GM12892 (cell line): Measurements from ENCODE around the gene RBP5.

ENCODE experiments used
- DNase-seq: peaks from one replicate; pipeline ENCODE4 v3.0.0; 2011; ENCODE audit not compliant: insufficient read length
- FAIRE-seq: peaks from 2 replicates; lab custom pipeline; 2011; peaks lifted over from hg19 to GRCh38; lab: Jason Lieb, UNC
- POLR2A ChIP-seq: IDR thresholded peaks from 2 replicates; pipeline ENCODE4 v1.6.1; 2011; ENCODE audit warnings: low read depth, low read length, control low read depth
- POLR2AphosphoS5 ChIP-seq: IDR thresholded peaks from 2 replicates; pipeline ENCODE4 v1.6.1; 2011; ENCODE audit warnings: low read depth, low read length, control low read depth
- TAF1 ChIP-seq: IDR thresholded peaks from 2 replicates; pipeline ENCODE4 v1.6.1; 2011; ENCODE audit warnings: low read depth, mild to moderate bottlenecking, control low read depth, low read length, borderline replicate concordance

Gene RBP5

GRCh38 chr12:7103837-7104584, 24.7 kb downstream of the RBP5 start:
- DNase-seq (no peak), FAIRE-seq (no peak)
- TF ChIP-seq POLR2A, result no peak
- no peak for TF ChIP-seq TAF1
- no peak for TF ChIP-seq POLR2AphosphoS5

GRCh38 chr12:7102582-7102981, 26.1 kb downstream of the RBP5 start:
- FAIRE-seq, result no peak

DNA sequence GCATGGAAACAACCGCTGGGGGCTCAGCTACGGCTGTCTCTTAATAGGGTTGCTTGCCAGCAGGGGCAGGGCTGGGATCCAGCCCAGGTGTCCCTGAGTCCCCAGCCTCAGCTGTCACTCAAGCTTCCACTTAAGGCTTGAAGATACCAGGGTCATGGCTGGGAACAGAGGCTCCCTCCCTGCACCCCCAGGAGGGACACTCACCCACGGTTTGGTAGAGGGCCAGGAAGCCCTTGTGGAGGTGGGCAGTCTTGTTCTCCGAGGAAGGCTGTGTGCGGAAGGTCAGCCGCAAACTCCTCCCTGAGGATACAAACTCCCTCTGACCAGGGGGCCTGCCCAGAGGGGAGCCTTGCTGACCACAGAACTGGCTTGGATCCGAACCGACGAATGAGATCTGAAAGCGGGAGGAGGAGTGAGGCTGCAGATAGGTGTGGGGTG, 27.0 kb downstream of the RBP5 start:
- no peak for DNase-seq
- FAIRE-seq, result no peak
- TF ChIP-seq POLR2AphosphoS5 (no peak), TAF1 (no peak), POLR2A (no peak)

More at GRCh38 chr12:7102582-7102981, 26.1 kb downstream of the RBP5 start:
- no peak for DNase-seq
- TF ChIP-seq TAF1 (no peak), POLR2AphosphoS5 (no peak), POLR2A (no peak)

- TF ChIP-seq TAF1 (no peak), POLR2AphosphoS5 (no peak), POLR2A (no peak)
- DNase-seq (no peak), FAIRE-seq (no peak)
Measured at GRCh38 chr12:7101047-7101693, 27.5 kb downstream of the RBP5 start.

DNA sequence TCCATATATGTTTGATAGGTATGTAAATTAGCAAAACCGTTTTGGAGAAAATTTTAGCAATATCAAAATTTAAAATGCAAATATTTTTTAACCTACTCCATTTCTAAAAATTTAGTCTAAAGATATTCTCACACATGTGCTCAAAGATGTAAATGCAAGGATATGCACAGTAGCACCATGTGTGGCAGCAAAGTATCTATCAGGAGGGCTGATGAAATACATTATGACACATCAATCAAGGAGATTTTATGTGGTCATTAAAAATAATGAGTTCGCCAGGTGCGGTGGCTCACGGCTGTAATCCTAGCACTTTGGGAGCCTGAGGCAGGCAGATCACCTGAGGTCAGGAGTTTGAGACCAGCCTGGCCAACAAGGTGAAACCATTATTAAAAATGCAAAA, 28.4 kb downstream of the RBP5 start:
- no peak for FAIRE-seq
- no peak for TF ChIP-seq TAF1
- no peak for TF ChIP-seq POLR2AphosphoS5
- no peak for DNase-seq

DNA sequence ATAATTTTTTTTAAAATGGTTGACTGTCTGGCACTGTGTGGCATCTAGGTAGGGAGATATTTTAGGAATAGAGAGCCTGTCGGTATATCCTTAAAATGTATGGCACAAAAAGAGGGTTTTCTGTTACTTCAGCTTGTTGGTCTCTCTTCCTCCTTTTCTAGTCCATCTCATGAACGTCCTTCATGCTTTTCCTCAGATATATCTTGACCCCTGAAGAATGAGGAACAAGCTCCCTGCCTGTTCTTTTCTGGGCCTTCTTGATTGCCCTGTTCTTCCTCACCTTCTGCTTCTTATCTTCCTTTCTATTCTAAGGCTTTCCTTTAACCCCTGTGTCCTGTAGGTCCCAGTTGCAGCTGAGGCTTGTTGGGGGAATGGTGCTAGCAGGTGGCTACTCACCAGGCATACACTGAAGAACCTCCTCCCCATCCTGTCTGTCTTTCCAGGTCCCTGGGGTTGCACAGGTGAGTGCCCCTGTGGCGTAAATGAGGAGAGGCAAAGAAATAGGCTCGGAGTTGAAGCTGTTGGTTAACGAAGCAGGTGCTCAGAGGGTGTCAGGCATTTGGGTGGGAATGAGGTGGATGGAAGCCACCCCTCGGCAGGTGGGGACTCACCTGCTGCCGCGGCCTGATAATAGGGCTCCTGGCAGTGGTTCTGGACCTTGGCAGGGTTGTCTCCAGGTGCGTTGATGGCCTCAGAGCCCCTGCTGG, 29.2 kb downstream of the RBP5 start:
- no peak for DNase-seq
- no peak for TF ChIP-seq POLR2AphosphoS5
- no peak for TF ChIP-seq TAF1
- no peak for TF ChIP-seq POLR2A
- no peak for FAIRE-seq

DNA sequence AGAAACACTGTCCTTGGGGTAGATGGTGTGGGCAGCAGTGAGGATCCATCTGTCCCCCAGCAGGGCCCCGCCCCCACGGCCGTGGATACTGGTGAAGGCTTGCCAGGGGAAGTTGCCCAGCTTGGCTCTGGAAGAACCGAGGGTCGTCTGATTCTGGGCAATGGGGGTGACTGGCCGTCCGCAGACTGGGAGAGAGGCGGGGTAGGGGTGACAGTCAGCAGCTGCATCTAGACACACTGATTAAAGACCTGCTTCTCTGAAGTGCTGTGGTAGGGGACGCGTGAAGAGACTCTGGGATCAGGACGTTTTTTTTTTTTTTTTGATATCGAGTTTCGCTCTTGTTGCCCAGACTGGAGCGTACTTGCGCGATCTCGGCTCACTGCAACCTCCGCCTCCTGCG, 31.7 kb downstream of the RBP5 start:
- DNase-seq, result no peak
- no peak for FAIRE-seq
- TF ChIP-seq POLR2AphosphoS5 (no peak), TAF1 (no peak), POLR2A (no peak)

- no peak for FAIRE-seq
- TF ChIP-seq POLR2AphosphoS5, result no peak
- no peak for TF ChIP-seq POLR2A
- TF ChIP-seq TAF1, result no peak
- DNase-seq, result no peak
Measured at GRCh38 chr12:7096006-7096932, 32.4 kb downstream of the RBP5 start.

- TF ChIP-seq POLR2A (no peak), POLR2AphosphoS5 (no peak), TAF1 (no peak)
- FAIRE-seq, result no peak
- no peak for DNase-seq
Measured at GRCh38 chr12:7093892-7094291, 34.8 kb downstream of the RBP5 start.

DNA sequence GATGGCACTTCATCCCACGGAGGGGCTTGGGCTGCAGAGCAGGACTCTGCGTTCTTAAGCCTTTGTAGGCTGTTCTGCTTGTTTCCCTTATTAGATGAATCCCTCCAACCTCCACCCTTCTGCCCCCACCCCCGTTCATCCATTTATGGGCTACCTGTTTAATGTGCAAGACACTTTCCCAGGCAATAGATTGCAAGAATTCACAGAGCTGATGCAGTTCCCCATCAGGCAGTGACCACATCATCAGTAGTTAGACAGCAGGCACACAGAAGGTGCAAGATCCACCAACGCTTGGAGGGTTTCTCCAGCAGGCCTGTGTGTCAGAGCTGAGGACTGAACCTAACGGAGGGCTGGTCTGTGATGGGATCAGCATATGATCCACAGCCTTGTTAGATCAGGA, 35.2 kb downstream of the RBP5 start:
- no peak for FAIRE-seq
- DNase-seq, result no peak
- TF ChIP-seq TAF1 (no peak), POLR2A (no peak), POLR2AphosphoS5 (no peak)
